H1 (cell line): Measurements from ENCODE around the gene OGG1. TPM values are rescaled to one million over a fixed set of nuclear protein-coding genes. Genes with fewer than 3 reads are reported as not detected.

Experiments used
- CTCF ChIA-PET: fragments of 300-600 bp; sonication (Branson Sonifier 250); formaldehyde crosslinking; loops from one replicate; lab custom pipeline; 2021; ENCODE audit not compliant: partially characterized antibody; lab: Charles Lee
- POLR2A ChIA-PET: fragments of 300-600 bp; sonication (Branson Sonifier 250); formaldehyde crosslinking; loops from one replicate; lab custom pipeline; 2021; ENCODE audit warnings: inconsistent platforms; ENCODE audit not compliant: partially characterized antibody; lab: Charles Lee
- DNase-seq, 2 experiments: peaks; one replicate each; pipeline versions ENCODE4 v3.0.0 to v3.0.0-alpha.2; 2010 to 2022; ENCODE audit warnings: low spot score in 2 of 2, low read depth in 1 of 2, mixed read lengths in 1 of 2
- FAIRE-seq: peaks from 2 replicates; lab custom pipeline; 2011; peaks lifted over from hg19 to GRCh38; lab: Jason Lieb, UNC
- H2AFZ ChIP-seq: 2 replicates; pipeline ENCODE4 v1.8.1; 2012; ENCODE audit warnings: low read length, inconsistent platforms
- H2AK5ac ChIP-seq: 2 replicates; pipeline ENCODE4 v1.6.1; 2013; ENCODE audit warnings: low read depth, low read length
- H2BK120ac ChIP-seq: replicated peaks from 2 replicates; pipeline ENCODE3; 2013; ENCODE audit warnings: low read depth, low read length, inconsistent platforms
- H2BK12ac ChIP-seq: 2 replicates; pipeline ENCODE4 v1.6.1; 2013; ENCODE audit warnings: low read depth, low read length
- H2BK15ac ChIP-seq: 2 replicates; pipeline ENCODE4 v1.6.1; 2013; ENCODE audit warnings: low read length
- H2BK20ac ChIP-seq: 2 replicates; pipeline ENCODE4 v1.6.1; 2013; ENCODE audit warnings: low read length
- H2BK5ac ChIP-seq: 2 replicates; pipeline ENCODE4 v1.6.1; 2013; ENCODE audit warnings: low read depth, low read length
- H3K14ac ChIP-seq: 2 replicates; pipeline ENCODE4 v1.6.1; 2013; ENCODE audit warnings: inconsistent platforms; ENCODE audit not compliant: insufficient read length
- H3K18ac ChIP-seq: 2 replicates; pipeline ENCODE4 v1.6.1; 2013; ENCODE audit warnings: low read length; ENCODE audit errors: extremely low read depth
- H3K23ac ChIP-seq: 2 replicates; pipeline ENCODE4 v1.6.1; 2013; ENCODE audit warnings: inconsistent platforms; ENCODE audit not compliant: insufficient read length
- H3K23me2 ChIP-seq: 2 replicates; pipeline ENCODE4 v1.6.1; 2013; ENCODE audit warnings: low read depth, low read length
- H3K27ac ChIP-seq: 2 replicates; pipeline ENCODE4 v1.6.1; 2011; ENCODE audit warnings: low read depth, low read length, inconsistent platforms
- H3K27me3 ChIP-seq, 4 experiments: replicated peaks in 1 of 4; 1 replicate in 1 of 4; 2 replicates in 3 of 4; pipeline versions ENCODE4 v1.6.1 to v1.8.1; 2011 to 2013; ENCODE audit warnings: low read length in 3 of 4, mild to moderate bottlenecking in 3 of 4, inconsistent platforms in 2 of 4, mixed read lengths in 2 of 4, moderate library complexity in 1 of 4; ENCODE audit not compliant: control insufficient read depth in 3 of 4, insufficient read depth in 3 of 4; ENCODE audit errors: extremely low read depth in 1 of 4
- H3K36me3 ChIP-seq, 4 experiments: 2 replicates each; pipeline versions ENCODE4 v1.6.1 to v1.8.1; 2011 to 2013; ENCODE audit warnings: mild to moderate bottlenecking in 4 of 4, low read length in 3 of 4, moderate library complexity in 2 of 4, control low read depth in 1 of 4, inconsistent platforms in 1 of 4; ENCODE audit not compliant: insufficient read depth in 4 of 4, control insufficient read depth in 2 of 4
- H3K4ac ChIP-seq: replicated peaks from 2 replicates; pipeline ENCODE3; 2013; ENCODE audit warnings: low read length, low read depth, mixed read lengths, inconsistent platforms; ENCODE audit not compliant: insufficient read length
- H3K4me1 ChIP-seq, 4 experiments: replicated peaks in 1 of 4; 1 replicate in 1 of 4; 2 replicates in 3 of 4; pipeline versions ENCODE4 v1.6.1 to v1.8.1; 2011 to 2013; ENCODE audit warnings: low read length in 3 of 4, inconsistent platforms in 2 of 4, mixed read lengths in 1 of 4; ENCODE audit not compliant: insufficient read depth in 4 of 4, control insufficient read depth in 3 of 4
- H3K4me2 ChIP-seq, 2 experiments: 2 replicates each; pipeline versions ENCODE4 v1.6.1 to v1.8.1; 2011 to 2013; ENCODE audit warnings: low read depth in 2 of 2, low read length in 2 of 2, control low read depth in 1 of 2, inconsistent platforms in 1 of 2, mild to moderate bottlenecking in 1 of 2; ENCODE audit not compliant: insufficient read depth in 1 of 2
- H3K4me3 ChIP-seq, 4 experiments: fragments of 200-600, 300-600 bp in 1 of 4; sonication (generic), shearing (Covaris generic), sonication (Bioruptor Twin) in 1 of 4; 2 replicates each; pipeline versions ENCODE4 v1.5.1 to v1.8.1; 2011 to 2016; ENCODE audit warnings: low read length in 4 of 4, low read depth in 3 of 4, control low read depth in 2 of 4, inconsistent platforms in 2 of 4, mild to moderate bottlenecking in 2 of 4, mixed read lengths in 1 of 4, moderate library complexity in 1 of 4; ENCODE audit not compliant: insufficient read depth in 2 of 4; ENCODE audit errors: extremely low read depth in 1 of 4
- H3K56ac ChIP-seq: replicated peaks from 2 replicates; pipeline ENCODE3; 2013; ENCODE audit warnings: low read depth, mild to moderate bottlenecking, mixed read lengths, low read length, inconsistent platforms; ENCODE audit not compliant: insufficient read length
- H3K79me1 ChIP-seq: 2 replicates; pipeline ENCODE4 v1.6.1; 2013; ENCODE audit warnings: low read depth, low read length, control low read depth
- H3K79me2 ChIP-seq, 2 experiments: 2 replicates each; pipeline versions ENCODE4 v1.6.1 to v1.8.1; 2012 to 2013; ENCODE audit warnings: low read length in 2 of 2, mild to moderate bottlenecking in 2 of 2, inconsistent platforms in 1 of 2; ENCODE audit not compliant: insufficient read depth in 2 of 2, control insufficient read depth in 1 of 2
- H3K9ac ChIP-seq, 4 experiments: replicated peaks in 1 of 4; 1 replicate in 1 of 4; 2 replicates in 3 of 4; pipeline versions ENCODE4 v1.6.1 to v1.8.1; 2011 to 2013; ENCODE audit warnings: low read depth in 3 of 4, low read length in 3 of 4, control low read depth in 2 of 4, mild to moderate bottlenecking in 2 of 4, moderate library complexity in 2 of 4, inconsistent platforms in 1 of 4; ENCODE audit errors: extremely low read depth in 1 of 4
- H3K9me3 ChIP-seq, 2 experiments: 2 replicates each; pipeline versions ENCODE4 v1.6.1 to v1.8.1; 2012 to 2013; ENCODE audit warnings: mild to moderate bottlenecking in 2 of 2, moderate library complexity in 2 of 2, control low read depth in 1 of 2, inconsistent platforms in 1 of 2, low read depth in 1 of 2, low read length in 1 of 2, mixed read lengths in 1 of 2; ENCODE audit not compliant: insufficient read depth in 2 of 2
- H4K20me1 ChIP-seq, 2 experiments: replicated peaks in 1 of 2; 2 replicates each; pipeline versions ENCODE3 to v1.8.1; 2011 to 2013; ENCODE audit warnings: inconsistent platforms in 2 of 2, low read length in 2 of 2, mild to moderate bottlenecking in 1 of 2; ENCODE audit not compliant: insufficient read depth in 2 of 2, control insufficient read depth in 1 of 2
- H4K5ac ChIP-seq: 2 replicates; pipeline ENCODE4 v1.6.1; 2013; ENCODE audit warnings: low read length, low read depth, mixed read lengths, inconsistent platforms; ENCODE audit not compliant: insufficient read length
- H4K8ac ChIP-seq: 2 replicates; pipeline ENCODE4 v1.8.0; 2013; ENCODE audit warnings: mild to moderate bottlenecking, moderate library complexity, low read length, inconsistent platforms; ENCODE audit not compliant: insufficient read depth; ENCODE audit errors: extremely low read depth
- H4K91ac ChIP-seq: replicated peaks from 2 replicates; pipeline ENCODE3; 2013; ENCODE audit warnings: low read length, mixed read lengths, inconsistent platforms; ENCODE audit not compliant: insufficient read length
- BCL11A ChIP-seq, 2 experiments: IDR thresholded peaks; one replicate each; pipeline ENCODE4 v1.6.1; 2011; ENCODE audit warnings: low read depth in 2 of 2, low read length in 2 of 2, mild to moderate bottlenecking in 2 of 2
- CEBPB ChIP-seq: IDR thresholded peaks from 2 replicates; pipeline ENCODE4 v1.6.1; 2012; ENCODE audit warnings: low read depth, low read length
- CREB1 ChIP-seq: IDR thresholded peaks from 2 replicates; pipeline ENCODE4 v1.6.1; 2012; ENCODE audit warnings: inconsistent platforms
- FOSL1 ChIP-seq: IDR thresholded peaks from 2 replicates; pipeline ENCODE4 v1.6.1; 2011; ENCODE audit warnings: mild to moderate bottlenecking, low read depth, low read length, moderate library complexity; ENCODE audit not compliant: insufficient read depth
- HDAC2 ChIP-seq, 2 experiments: fragments of 300-600 bp in 1 of 2; sonication (generic) in 1 of 2; IDR thresholded peaks; 2 replicates each; pipeline ENCODE4 v1.6.1; 2011 to 2012; ENCODE audit warnings: low read depth in 2 of 2, low read length in 2 of 2, mild to moderate bottlenecking in 2 of 2, moderate library complexity in 2 of 2, borderline replicate concordance in 1 of 2, inconsistent platforms in 1 of 2
- MAFK ChIP-seq: IDR thresholded peaks from 2 replicates; pipeline ENCODE4 v1.6.1; 2012; ENCODE audit warnings: low read depth, mild to moderate bottlenecking, improper control_type of control experiment, low read length
- POLR2A ChIP-seq, 2 experiments: IDR thresholded peaks; 1 replicate in 1 of 2; 2 replicates in 1 of 2; pipeline ENCODE4 v1.6.1; 2011; ENCODE audit warnings: low read depth in 2 of 2, low read length in 2 of 2, mild to moderate bottlenecking in 2 of 2; ENCODE audit errors: control extremely low read depth in 1 of 2
- POU5F1 ChIP-seq: IDR thresholded peaks from 2 replicates; pipeline ENCODE4 v1.6.1; 2011; ENCODE audit warnings: low read depth, mild to moderate bottlenecking, low read length, moderate library complexity
- RNF2 ChIP-seq: fragments of 200-900, 300-1000 bp; sonication (generic); IDR thresholded peaks from 2 replicates; pipeline ENCODE4 v1.7.1; 2016; ENCODE audit warnings: borderline replicate concordance, low read depth, mild to moderate bottlenecking, antibody characterized with exemption, low read length; ENCODE audit not compliant: poor library complexity, severe bottlenecking; ENCODE audit errors: missing control alignments
- RXRA ChIP-seq: IDR thresholded peaks from 2 replicates; pipeline ENCODE4 v1.6.1; 2011; ENCODE audit warnings: low read depth, mild to moderate bottlenecking, low read length, moderate library complexity; ENCODE audit not compliant: insufficient read depth
- SAP30 ChIP-seq: fragments of 300-600 bp; sonication (generic); IDR thresholded peaks from 2 replicates; pipeline ENCODE4 v1.7.1; 2012; ENCODE audit warnings: low read length, moderate library complexity, mild to moderate bottlenecking, inconsistent platforms; ENCODE audit not compliant: insufficient read depth, insufficient replicate concordance
- SIRT6 ChIP-seq: IDR thresholded peaks from one replicate; pipeline ENCODE4 v1.7.1; 2012; ENCODE audit warnings: low read length, inconsistent platforms
- SP1 ChIP-seq: IDR thresholded peaks from 2 replicates; pipeline ENCODE4 v1.6.1; 2011; ENCODE audit warnings: low read depth, low read length
- TBP ChIP-seq: IDR thresholded peaks from 2 replicates; pipeline ENCODE4 v1.6.1; 2011; ENCODE audit warnings: low read depth, low read length, improper control_type of control experiment
- YY1 ChIP-seq: IDR thresholded peaks from 2 replicates; pipeline ENCODE4 v1.6.1; 2011; ENCODE audit warnings: low read depth, mild to moderate bottlenecking, low read length
- WGBS, 2 experiments: shearing (Covaris generic) in 1 of 2; methylation state at CpG; one replicate each; pipeline versions ENCODE4 v1.1.6 to v1.1.7; 2013 to 2015; ENCODE audit warnings: low lambda C conversion rate in 2 of 2, mixed read lengths in 2 of 2, inconsistent platforms in 1 of 2, low coverage in 1 of 2, missing lambda C conversion rate in 1 of 2; ENCODE audit not compliant: insufficient replicate concordance in 2 of 2, insufficient coverage in 1 of 2, insufficient read length in 1 of 2; ENCODE audit errors: extremely low coverage in 1 of 2, missing lambda C conversion rate in 1 of 2; 5-methylcytosine and 5-hydroxymethylcytosine counted together
- polyA plus RNA-seq, 7 experiments: library from polyadenylated mRNA; depleted of rRNA in 3 of 7; stranded (reverse) in 5 of 7; unstranded in 2 of 7; fragments of >200 nt in 5 of 7; fragments of 200-250 nt in 2 of 7; gene quantifications; 1 replicate in 5 of 7; 2 replicates in 1 of 7; 4 replicates in 1 of 7; pipeline versions ENCODE4 v1.2.1 to v1.2.3, GENCODE V29; 2011 to 2013; ENCODE audit warnings: missing spikeins in 2 of 7, mixed read lengths in 2 of 7
- total RNA-seq: library from RNA; stranded (reverse); fragmentation: NEBNext Ultra II Directional; extraction: Animal tissue kit (Norgen Biotek cat#: 25700); gene quantifications from 2 replicates; pipeline ENCODE4 v1.2.1, GENCODE V29; 2021

The OGG1 gene
- total and polyA plus RNA-seq, 2 of the 8 experiments (the other 6 are each of a cell fraction or from before 2014, with no cell fraction given): 29.6 to 46.8 TPM

DNA sequence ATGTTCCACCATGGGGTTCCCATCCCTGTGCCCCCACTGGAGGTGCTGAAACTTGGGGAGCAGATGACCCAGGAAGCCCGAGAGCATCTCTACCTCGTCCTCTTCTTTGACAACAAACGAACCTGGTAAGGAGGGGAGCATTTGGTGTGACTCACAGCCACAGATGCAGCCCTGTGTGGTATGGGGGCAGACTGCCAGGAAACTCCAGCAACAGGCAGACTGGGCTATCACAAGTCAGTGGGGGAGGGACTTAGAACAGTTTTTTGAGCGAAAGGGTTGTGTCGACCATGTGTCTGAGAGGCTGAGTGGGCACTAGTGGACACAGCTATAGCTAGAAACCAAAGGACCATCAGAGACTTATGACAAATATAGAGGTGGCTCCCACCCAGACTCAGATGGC, 3.4 kb upstream of the OGG1 start:
- Histone ChIP-seq H2BK15ac (no peak overlapping the region), H3K4ac (no peak overlapping the region), H3K36me3 (peaks cover 47 to 73% (median 64%) of the 10 kb centered on the region in 4 experiments), H2BK20ac (no peak overlapping the region), H4K8ac (no peak overlapping the region), H2BK12ac (no peak overlapping the region), H3K9ac (no peak overlapping the region), H3K4me3 (no peak overlapping the region), H3K14ac (no peak overlapping the region), H3K18ac (no peak overlapping the region), H3K4me2 (no peak overlapping the region), H3K23me2 (peaks cover 6% of the 10 kb centered on the region), H2BK5ac (no peak overlapping the region), H3K27ac (no peak overlapping the region), H3K56ac (no peak overlapping the region), H4K91ac (no peak overlapping the region), H3K23ac (no peak overlapping the region), H2AK5ac (no peak overlapping the region), H3K79me1 (peaks cover 4% of the 10 kb centered on the region), H3K27me3 (no peaks in the 10 kb centered on the region), H3K9me3 (no peaks in the 10 kb centered on the region), H4K20me1 (peaks cover 0 to 4% of the 10 kb centered on the region in 2 experiments), H4K5ac (no peak overlapping the region), H3K79me2 (peaks cover 0 to 8% of the 10 kb centered on the region in 2 experiments; a peak in 2 of 4 replicates), H2BK120ac (no peak overlapping the region), H2AFZ (no peak overlapping the region), H3K4me1 (peaks cover 0 to 9% (median 6%) of the 10 kb centered on the region in 4 experiments; a peak in 4 of 7 replicates)
- ChIA-PET CTCF (interaction anchor here (1.2 to 1.5 kb wide), 2 partner anchors 14 to 19 kb away, joined by 3 to 7 read pairs; no protein-coding TSS in a partner anchor), POLR2A (interaction anchor here (1.2 to 6.7 kb wide), 2 partner anchors 10 to 14 kb away, joined by 6 to 56 read pairs; partner anchors contain the start of gene BRPF1)
- DNase-seq (no peak), FAIRE-seq (no peak)
- WGBS, 2 experiments: 83% methylated on average over 5 of the region's 5 CpGs; no CpG with 5 or more reads in 1 of the 2 experiments
- TF ChIP-seq POU5F1 (no peak), MAFK (no peak), SIRT6 (no peak), SP1 (no peak), HDAC2 (IDR thresholded peaks at IDR 0.05; ENCODE audit: borderline replicate concordance in 1 of 2, low read depth in 2 of 2, low read length in 2 of 2) (no peak), RNF2 (no peak), POLR2A (IDR thresholded peaks at IDR 0.05; ENCODE audit: control extremely low read depth in 1 of 2, low read depth in 2 of 2, low read length in 2 of 2) (no peak), YY1 (no peak), FOSL1 (no peak), CEBPB (no peak), SAP30 (no peak), CREB1 (no peak), RXRA (no peak), TBP (no peak), BCL11A (IDR thresholded peaks at IDR 0.05; ENCODE audit: low read depth in 2 of 2, low read length in 2 of 2) (no peak)
